ENCODE results near the gene TDRD1.

Gene TDRD1

DNA sequence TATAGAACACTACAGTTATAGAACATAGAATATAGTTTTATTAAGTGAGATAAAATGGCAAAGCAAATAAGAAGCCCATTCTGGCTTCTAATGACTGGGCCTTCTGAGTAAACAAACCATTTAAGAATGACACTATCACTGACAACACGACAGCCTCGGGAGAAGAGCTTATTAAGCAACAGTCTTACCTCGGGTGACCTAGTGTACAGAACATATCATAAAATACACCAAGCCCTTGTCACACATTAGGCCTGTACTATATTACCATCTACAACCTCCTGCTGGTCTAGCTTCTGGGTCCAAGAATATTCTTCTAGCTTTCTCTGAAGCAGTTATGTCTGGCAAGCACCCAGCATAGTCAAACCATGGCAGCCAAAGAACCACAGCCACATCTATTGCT lies 37.1 kb upstream of the TDRD1 start:
- TF ChIP-seq POLR2AphosphoS5 (IDR thresholded peaks at IDR 0.05; ENCODE audit: low read depth, low read length) (no peak), SIN3A (IDR thresholded peaks at IDR 0.05; ENCODE audit: borderline replicate concordance, insufficient read depth, low read length) (no peak), TAF1 (IDR thresholded peaks at IDR 0.05; ENCODE audit: borderline replicate concordance, insufficient read depth, low read length) (no peak), FOXP2 (optimal IDR thresholded peaks at IDR 0.05; ENCODE audit: borderline replicate concordance, extremely low read depth, extremely low read length, insufficient read depth) (no peak)
- TF ChIP-seq, protein P1, sequence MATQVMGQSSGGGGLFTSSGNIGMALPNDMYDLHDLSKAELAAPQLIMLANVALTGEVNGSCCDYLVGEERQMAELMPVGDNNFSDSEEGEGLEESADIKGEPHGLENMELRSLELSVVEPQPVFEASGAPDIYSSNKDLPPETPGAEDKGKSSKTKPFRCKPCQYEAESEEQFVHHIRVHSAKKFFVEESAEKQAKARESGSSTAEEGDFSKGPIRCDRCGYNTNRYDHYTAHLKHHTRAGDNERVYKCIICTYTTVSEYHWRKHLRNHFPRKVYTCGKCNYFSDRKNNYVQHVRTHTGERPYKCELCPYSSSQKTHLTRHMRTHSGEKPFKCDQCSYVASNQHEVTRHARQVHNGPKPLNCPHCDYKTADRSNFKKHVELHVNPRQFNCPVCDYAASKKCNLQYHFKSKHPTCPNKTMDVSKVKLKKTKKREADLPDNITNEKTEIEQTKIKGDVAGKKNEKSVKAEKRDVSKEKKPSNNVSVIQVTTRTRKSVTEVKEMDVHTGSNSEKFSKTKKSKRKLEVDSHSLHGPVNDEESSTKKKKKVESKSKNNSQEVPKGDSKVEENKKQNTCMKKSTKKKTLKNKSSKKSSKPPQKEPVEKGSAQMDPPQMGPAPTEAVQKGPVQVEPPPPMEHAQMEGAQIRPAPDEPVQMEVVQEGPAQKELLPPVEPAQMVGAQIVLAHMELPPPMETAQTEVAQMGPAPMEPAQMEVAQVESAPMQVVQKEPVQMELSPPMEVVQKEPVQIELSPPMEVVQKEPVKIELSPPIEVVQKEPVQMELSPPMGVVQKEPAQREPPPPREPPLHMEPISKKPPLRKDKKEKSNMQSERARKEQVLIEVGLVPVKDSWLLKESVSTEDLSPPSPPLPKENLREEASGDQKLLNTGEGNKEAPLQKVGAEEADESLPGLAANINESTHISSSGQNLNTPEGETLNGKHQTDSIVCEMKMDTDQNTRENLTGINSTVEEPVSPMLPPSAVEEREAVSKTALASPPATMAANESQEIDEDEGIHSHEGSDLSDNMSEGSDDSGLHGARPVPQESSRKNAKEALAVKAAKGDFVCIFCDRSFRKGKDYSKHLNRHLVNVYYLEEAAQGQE (IDR thresholded peaks at IDR 0.05; ENCODE audit: insufficient read depth in 1 of 2, low read depth in 2 of 2, low read length in 2 of 2): no peak

DNA sequence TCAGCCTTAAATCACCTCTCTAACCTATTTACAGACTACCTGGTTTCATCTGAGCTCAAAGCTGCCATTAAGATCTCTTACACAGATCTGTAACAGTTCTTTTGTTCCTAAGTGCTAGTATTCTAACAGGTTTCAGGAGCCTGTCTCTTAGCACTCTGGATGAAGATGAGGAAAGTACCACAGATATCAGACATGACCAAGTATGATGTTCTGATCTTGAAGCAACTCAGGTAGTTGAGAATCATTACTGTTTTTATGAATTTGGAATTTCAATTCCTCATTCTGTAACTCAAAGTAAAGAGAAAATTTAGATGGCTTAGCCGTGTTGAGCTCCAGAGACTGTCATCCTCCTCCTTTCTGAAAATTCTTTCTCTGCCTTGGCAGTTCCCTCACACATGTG lies 36.0 kb upstream of the TDRD1 start:
- TF ChIP-seq SIN3A (IDR thresholded peaks at IDR 0.05; ENCODE audit: borderline replicate concordance, insufficient read depth, low read length): no peak

DNA sequence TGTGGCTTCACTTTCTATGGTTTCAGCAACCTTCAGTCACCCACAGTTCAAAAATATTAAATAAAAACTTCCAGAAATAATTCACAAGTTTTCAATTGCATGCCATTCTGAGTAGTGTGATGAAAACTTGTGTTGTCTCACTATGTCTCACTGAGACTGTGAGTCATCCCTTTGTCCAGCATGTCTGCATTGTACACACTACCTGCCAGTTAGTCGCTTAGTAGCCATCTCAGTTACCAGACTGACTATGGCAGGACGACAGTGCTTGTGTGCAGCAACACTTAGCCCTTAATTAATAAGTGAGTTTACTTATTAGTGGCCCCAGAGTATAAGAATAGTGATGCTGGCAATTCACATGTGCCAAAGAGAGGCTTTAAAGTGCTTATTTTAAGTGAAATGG lies 27.7 kb upstream of the TDRD1 start:
- TF ChIP-seq, protein P1 (IDR thresholded peaks at IDR 0.05; ENCODE audit: insufficient read depth in 1 of 2, low read depth in 2 of 2, low read length in 2 of 2): no peak
- no peak for TF ChIP-seq FOXP2 (optimal IDR thresholded peaks at IDR 0.05; ENCODE audit: borderline replicate concordance, extremely low read depth, extremely low read length, insufficient read depth)
- no peak for TF ChIP-seq POLR2AphosphoS5 (IDR thresholded peaks at IDR 0.05; ENCODE audit: low read depth, low read length)
- no peak for TF ChIP-seq SIN3A (IDR thresholded peaks at IDR 0.05; ENCODE audit: borderline replicate concordance, insufficient read depth, low read length)
- TF ChIP-seq TAF1 (IDR thresholded peaks at IDR 0.05; ENCODE audit: borderline replicate concordance, insufficient read depth, low read length): no peak

DNA sequence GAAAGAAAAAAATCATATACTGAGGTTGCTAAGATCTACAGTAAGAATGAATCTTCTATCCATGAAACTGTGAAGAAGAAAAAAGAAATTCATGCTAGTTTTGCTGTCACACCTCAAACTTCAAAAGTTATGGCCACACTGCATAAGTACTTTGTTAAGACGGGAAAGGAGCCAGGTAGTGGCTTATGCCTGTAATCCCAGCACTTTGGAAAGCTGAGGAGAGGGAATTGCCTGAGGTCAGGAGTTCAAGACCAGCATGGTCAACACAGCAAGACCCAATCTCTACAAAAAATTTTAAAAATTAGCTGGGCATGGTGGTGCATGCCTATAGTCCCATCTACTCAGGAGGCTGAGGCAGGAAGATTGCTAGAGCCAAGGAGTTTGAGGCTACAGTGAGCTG lies 27.3 kb upstream of the TDRD1 start:
- TF ChIP-seq, protein P1 (IDR thresholded peaks at IDR 0.05; ENCODE audit: insufficient read depth in 1 of 2, low read depth in 2 of 2, low read length in 2 of 2): no peak
- TF ChIP-seq POLR2AphosphoS5 (IDR thresholded peaks at IDR 0.05; ENCODE audit: low read depth, low read length) (no peak), SIN3A (IDR thresholded peaks at IDR 0.05; ENCODE audit: borderline replicate concordance, insufficient read depth, low read length) (no peak), FOXP2 (optimal IDR thresholded peaks at IDR 0.05; ENCODE audit: borderline replicate concordance, extremely low read depth, extremely low read length, insufficient read depth) (no peak), TAF1 (IDR thresholded peaks at IDR 0.05; ENCODE audit: borderline replicate concordance, insufficient read depth, low read length) (no peak)

DNA sequence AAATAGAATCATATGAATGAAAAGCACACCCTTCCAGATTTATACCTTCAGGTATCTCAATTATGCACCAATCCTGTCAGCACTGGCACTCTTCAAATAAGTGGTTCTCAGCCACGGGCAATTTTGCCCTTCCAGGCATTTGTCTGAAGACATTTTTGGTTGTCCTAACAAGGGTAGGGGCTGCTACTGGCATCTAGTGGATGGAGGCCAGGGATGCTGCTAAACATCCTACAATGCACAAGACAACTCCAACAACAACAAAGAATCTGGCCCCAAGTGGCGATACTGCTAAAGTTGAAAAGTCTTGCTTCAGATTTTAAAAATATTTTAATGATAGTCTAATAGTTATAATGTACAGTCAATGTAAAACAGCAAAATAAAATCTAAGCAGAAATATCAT lies 21.2 kb upstream of the TDRD1 start:
- TF ChIP-seq SIN3A (IDR thresholded peaks at IDR 0.05; ENCODE audit: borderline replicate concordance, insufficient read depth, low read length) (no peak), TAF1 (IDR thresholded peaks at IDR 0.05; ENCODE audit: borderline replicate concordance, insufficient read depth, low read length) (no peak), FOXP2 (optimal IDR thresholded peaks at IDR 0.05; ENCODE audit: borderline replicate concordance, extremely low read depth, extremely low read length, insufficient read depth) (no peak), POLR2AphosphoS5 (IDR thresholded peaks at IDR 0.05; ENCODE audit: low read depth, low read length) (no peak)
- TF ChIP-seq, protein P1 (IDR thresholded peaks at IDR 0.05; ENCODE audit: insufficient read depth in 1 of 2, low read depth in 2 of 2, low read length in 2 of 2): no peak

All from PFSK-1 (cell line).